Epithelial cell of esophagus (primary cell): ENCODE measurements around the gene EED.

Source experiments
- DNase-seq: peaks from one replicate; pipeline ENCODE4 v3.0.0; 2010; ENCODE audit warnings: low read depth
- H3K4me3 ChIP-seq: 2 replicates; pipeline ENCODE4 v1.5.1; 2011; ENCODE audit warnings: mild to moderate bottlenecking, low read length, control low read depth
- TF ChIP-seq, protein P1 (sequence below): IDR thresholded peaks from 2 replicates; pipeline ENCODE4 v1.5.1; 2011; ENCODE audit warnings: low read depth, mild to moderate bottlenecking, low read length, control low read depth, inconsistent platforms; ENCODE audit not compliant: insufficient read depth; ENCODE audit errors: missing control alignments

EED gene, protein sequence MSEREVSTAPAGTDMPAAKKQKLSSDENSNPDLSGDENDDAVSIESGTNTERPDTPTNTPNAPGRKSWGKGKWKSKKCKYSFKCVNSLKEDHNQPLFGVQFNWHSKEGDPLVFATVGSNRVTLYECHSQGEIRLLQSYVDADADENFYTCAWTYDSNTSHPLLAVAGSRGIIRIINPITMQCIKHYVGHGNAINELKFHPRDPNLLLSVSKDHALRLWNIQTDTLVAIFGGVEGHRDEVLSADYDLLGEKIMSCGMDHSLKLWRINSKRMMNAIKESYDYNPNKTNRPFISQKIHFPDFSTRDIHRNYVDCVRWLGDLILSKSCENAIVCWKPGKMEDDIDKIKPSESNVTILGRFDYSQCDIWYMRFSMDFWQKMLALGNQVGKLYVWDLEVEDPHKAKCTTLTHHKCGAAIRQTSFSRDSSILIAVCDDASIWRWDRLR

DNA sequence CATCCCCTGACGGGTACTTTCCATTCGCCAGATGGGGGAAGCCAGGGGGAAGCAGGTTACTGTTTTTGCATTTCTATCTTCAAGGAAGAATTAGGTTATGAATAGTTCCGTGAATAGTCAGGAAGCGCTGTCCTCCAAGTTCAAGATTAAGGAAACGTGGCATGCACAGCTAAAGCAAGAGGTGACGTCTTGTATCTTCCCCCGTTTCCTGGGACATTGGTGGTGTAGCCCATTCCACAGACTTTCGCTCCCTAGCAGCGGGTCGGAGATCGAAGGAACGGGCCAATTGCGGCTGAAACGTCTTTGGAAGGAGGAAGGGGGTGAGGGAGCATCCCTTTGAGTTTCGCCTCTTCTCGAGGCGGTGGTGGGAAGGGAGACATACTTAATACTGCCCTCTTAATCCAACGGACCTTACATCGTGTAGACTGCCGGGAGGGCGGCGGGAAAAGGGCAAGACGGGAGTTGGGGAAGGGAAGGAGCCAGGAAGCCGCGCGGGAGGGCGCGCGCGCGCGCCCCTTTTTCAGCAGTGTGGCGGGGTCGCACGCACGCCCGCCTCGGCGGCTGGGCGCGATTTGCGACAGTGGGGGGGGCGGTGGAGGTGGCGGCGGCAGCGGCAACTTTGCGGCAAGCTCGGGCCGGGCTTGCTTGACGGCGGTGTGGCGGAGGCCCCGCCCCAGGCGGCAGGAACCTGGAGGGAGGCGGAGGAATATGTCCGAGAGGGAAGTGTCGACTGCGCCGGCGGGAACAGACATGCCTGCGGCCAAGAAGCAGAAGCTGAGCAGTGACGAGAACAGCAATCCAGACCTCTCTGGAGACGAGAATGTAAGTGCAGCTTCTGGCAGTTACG lies at the start of gene EED:
TSS of gene EED (plus strand) at position 232 of the 847 bp plus-strand sequence. CDS start at position 709, 477 bp downstream.
- TF ChIP-seq, protein P1, sequence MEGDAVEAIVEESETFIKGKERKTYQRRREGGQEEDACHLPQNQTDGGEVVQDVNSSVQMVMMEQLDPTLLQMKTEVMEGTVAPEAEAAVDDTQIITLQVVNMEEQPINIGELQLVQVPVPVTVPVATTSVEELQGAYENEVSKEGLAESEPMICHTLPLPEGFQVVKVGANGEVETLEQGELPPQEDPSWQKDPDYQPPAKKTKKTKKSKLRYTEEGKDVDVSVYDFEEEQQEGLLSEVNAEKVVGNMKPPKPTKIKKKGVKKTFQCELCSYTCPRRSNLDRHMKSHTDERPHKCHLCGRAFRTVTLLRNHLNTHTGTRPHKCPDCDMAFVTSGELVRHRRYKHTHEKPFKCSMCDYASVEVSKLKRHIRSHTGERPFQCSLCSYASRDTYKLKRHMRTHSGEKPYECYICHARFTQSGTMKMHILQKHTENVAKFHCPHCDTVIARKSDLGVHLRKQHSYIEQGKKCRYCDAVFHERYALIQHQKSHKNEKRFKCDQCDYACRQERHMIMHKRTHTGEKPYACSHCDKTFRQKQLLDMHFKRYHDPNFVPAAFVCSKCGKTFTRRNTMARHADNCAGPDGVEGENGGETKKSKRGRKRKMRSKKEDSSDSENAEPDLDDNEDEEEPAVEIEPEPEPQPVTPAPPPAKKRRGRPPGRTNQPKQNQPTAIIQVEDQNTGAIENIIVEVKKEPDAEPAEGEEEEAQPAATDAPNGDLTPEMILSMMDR = no peak
- H3K4me3 ChIP-seq = peak within 1 kb of the TSS; percentile 68

DNA sequence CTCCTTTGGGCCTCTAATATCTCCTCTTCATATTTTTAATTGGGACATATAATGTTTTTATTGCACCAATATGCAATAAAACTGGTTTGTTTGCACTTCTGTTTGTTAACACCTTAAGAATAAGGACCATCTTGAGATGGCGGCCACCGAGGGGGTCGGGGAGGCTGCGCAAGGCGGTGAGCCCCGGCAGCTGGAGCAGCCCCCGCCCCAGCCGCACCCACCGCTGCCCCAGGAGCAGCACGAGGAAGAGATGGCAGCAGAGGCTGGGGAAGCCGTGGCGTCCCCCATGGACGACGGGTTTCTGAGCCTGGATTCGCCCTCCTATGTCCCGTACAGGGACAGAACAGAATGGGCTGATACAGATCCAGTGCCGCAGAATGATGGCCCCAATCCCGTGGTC lies 49.6 kb upstream of the EED start:
- no peak overlapping the region for H3K4me3 ChIP-seq
- TF ChIP-seq, protein P1 = no peak
- DNase-seq = no peak

More for the DNA sequence above, at the start of gene EED:
- DNase-seq = peak; percentile 98

DNA sequence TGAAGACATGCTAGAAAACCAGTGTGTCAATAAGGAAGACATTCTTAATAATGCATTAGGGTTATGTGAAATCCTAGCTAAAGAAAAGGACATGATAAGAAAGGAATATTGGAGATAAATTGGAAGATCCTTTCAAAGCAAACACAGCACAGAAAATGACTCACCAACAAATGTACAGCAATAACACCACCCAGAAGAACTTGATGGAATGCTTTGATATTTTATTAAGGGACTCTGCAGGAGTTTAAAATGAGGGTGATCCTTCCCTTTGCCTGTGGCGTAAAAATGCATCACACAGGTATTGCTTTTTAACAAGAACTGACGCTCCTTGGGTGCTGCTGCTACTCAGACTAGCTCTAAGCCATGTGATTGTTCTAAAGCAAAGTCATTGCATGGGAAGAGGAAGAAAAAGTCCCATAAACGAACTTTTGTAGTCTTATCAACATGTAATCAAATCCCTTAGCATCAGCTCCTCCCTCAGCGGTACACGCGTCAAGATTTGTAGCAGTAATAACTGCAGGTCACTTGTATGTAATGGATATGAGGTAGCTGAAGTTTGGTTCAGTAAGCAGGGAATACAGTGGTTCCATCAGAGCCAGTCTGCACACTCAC lies 48.4 kb upstream of the EED start:
- TF ChIP-seq, protein P1 = no peak
- H3K4me3 ChIP-seq = no peak overlapping the region
- DNase-seq = no peak

DNA sequence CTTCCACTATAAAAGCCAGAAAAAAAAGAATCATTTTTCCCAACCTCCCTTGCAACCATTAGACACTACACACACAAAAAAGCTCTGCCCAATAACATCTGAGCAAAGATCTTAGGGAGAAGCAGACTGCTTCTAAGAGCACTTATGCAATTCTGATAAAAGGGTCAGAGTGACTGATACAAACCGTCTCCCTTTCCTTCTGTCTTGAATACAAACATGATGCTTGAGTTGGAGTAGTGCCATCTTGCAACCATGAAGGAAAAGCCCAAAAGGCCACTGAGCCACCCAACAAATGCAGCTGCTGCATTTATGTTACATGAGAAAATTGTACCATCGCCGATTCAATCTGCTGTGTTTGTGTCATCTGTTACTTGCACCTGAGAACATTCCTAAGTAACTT lies 47.6 kb upstream of the EED start:
- TF ChIP-seq, protein P1 = no peak
- H3K4me3 ChIP-seq = no peak overlapping the region
- no peak for DNase-seq

DNA sequence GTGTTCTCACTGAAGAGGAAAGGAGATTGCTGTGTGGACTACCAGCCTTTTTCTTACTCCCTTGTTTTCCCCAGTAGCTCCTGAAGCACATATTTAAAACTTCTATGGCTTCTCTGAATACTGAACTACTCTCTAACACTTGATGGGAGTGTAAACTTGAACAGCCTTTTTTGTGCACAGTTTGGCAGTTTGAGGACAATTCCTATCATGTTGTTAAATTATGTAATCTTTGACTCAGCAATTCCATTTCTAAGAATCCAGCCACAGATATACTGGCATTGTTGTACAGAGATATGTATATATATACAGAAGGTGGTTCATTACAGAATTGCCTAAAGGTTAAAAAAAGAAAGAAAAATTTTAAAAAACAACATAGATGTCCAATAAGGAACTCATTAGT lies 47.1 kb upstream of the EED start:
- TF ChIP-seq, protein P1 = no peak
- H3K4me3 ChIP-seq = no peak overlapping the region
- no peak for DNase-seq

DNA sequence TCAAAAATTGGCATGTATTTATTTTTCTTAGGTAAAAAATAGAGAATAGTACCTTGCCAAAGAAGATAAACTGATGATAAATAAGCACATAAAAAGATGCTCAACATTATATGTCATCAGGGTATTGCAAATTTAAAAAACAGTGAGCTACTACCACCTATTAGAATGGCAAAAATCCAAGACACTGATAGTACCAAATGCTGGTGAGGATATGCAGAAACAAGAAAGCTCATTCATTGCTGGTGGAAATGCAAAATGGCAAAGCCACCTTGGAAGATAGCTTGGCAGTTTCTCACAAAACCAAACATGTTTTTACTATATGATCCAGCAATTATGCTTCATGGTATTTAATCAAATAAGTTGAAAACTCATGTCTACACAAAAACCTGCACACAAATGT lies 46.4 kb upstream of the EED start:
- no peak overlapping the region for H3K4me3 ChIP-seq
- no peak for DNase-seq
- TF ChIP-seq, protein P1 = no peak
